Caco-2 (cell line): ENCODE measurements around the gene MXD1. TPM values are rescaled to one million over a fixed set of nuclear protein-coding genes. Genes with fewer than 3 reads are reported as not detected.
A peak's percentile ranks its signal among the peaks of the same experiment; 100 is the strongest.

ENCODE experiments used
- Bru-seq: library from RNA; stranded (reverse); fragments of 400-500 nt; gene quantifications from one replicate; lab custom pipeline; 2021; lab: Mats Ljungman, UMichigan
- BruChase-seq, 2 experiments: library from RNA; stranded (reverse); fragments of 400-500 nt; gene quantifications; one replicate each; lab custom pipeline; 2021; lab: Mats Ljungman, UMichigan
- BruUV-seq: library from RNA; stranded (reverse); fragments of 400-500 nt; replicated peaks from 2 replicates; lab custom pipeline; 2021; lab: Mats Ljungman, UMichigan
- CTCF ChIA-PET: fragments of 300-600 bp; sonication (Branson Sonifier 250); formaldehyde crosslinking; loops from one replicate; lab custom pipeline; 2022; ENCODE audit warnings: antibody characterized with exemption; lab: Charles Lee
- POLR2A ChIA-PET: fragments of 300-600 bp; sonication (Branson Sonifier 250); formaldehyde crosslinking; loops from one replicate; lab custom pipeline; 2022; ENCODE audit warnings: antibody characterized with exemption; lab: Charles Lee
- DNase-seq, 2 experiments: peaks; one replicate each; pipeline versions ENCODE4 v3.0.0 to v3.0.0-alpha.2; 2020 to 2022
- H3K27me3 ChIP-seq: replicated peaks from 2 replicates; pipeline ENCODE4 v1.6.0; 2011; ENCODE audit warnings: low read length; ENCODE audit not compliant: control insufficient read depth, insufficient read depth
- H3K36me3 ChIP-seq: 2 replicates; pipeline ENCODE4 v1.5.1; 2011; ENCODE audit warnings: low read length; ENCODE audit not compliant: control insufficient read depth, insufficient read depth
- H3K4me1 ChIP-seq: fragments of 250-450 bp; sonication (Bioruptor Pico); 2 replicates; pipeline ENCODE4 v1.5.1; 2020; ENCODE audit warnings: mild to moderate bottlenecking
- H3K4me3 ChIP-seq: 2 replicates; pipeline ENCODE4 v1.5.1; 2011; ENCODE audit warnings: low read depth, mild to moderate bottlenecking, control low read depth, low read length
- H3K9me3 ChIP-seq: fragments of 250-450 bp; sonication (Bioruptor Pico); 2 replicates; pipeline ENCODE4 v1.5.1; 2020; ENCODE audit warnings: mild to moderate bottlenecking, moderate library complexity
- H3K27ac Mint-ChIP-seq: one replicate; pipeline ENCODE4 v1.8.0; 2022; ENCODE audit warnings: mixed read lengths; ENCODE audit not compliant: unreplicated experiment
- H3K27me3 Mint-ChIP-seq: one replicate; pipeline ENCODE4 v1.8.0; 2022; ENCODE audit warnings: mixed read lengths; ENCODE audit not compliant: insufficient read depth, unreplicated experiment
- H3K36me3 Mint-ChIP-seq: one replicate; pipeline ENCODE4 v1.8.0; 2022; ENCODE audit warnings: mild to moderate bottlenecking, mixed read lengths; ENCODE audit not compliant: insufficient read depth, unreplicated experiment
- H3K4me1 Mint-ChIP-seq: one replicate; pipeline ENCODE4 v1.8.0; 2022; ENCODE audit warnings: low read depth, mixed read lengths; ENCODE audit not compliant: unreplicated experiment
- H3K4me3 Mint-ChIP-seq: one replicate; pipeline ENCODE4 v1.8.0; 2022; ENCODE audit warnings: mild to moderate bottlenecking, moderate library complexity, mixed read lengths; ENCODE audit not compliant: unreplicated experiment
- H3K9me3 Mint-ChIP-seq: one replicate; pipeline ENCODE4 v1.8.0; 2022; ENCODE audit warnings: mixed read lengths; ENCODE audit not compliant: unreplicated experiment
- CTCF ChIP-seq, 2 experiments: fragments of 200-600 bp in 1 of 2; IDR thresholded peaks; 1 replicate in 1 of 2; 2 replicates in 1 of 2; pipeline versions ENCODE4 v1.5.1 to v1.8.0; 2011 to 2022; ENCODE audit warnings: antibody characterized with exemption in 1 of 2, control low read depth in 1 of 2, inconsistent platforms in 1 of 2, low read depth in 1 of 2, low read length in 1 of 2, mild to moderate bottlenecking in 1 of 2, moderate library complexity in 1 of 2; ENCODE audit not compliant: insufficient read depth in 1 of 2, severe bottlenecking in 1 of 2, unreplicated experiment in 1 of 2
- intact Hi-C: fragments of 100-400 bp; cut with micrococcal nuclease; formaldehyde crosslinking; loops from one replicate; pipeline ENCODE4 v1.10.0; 2022; ENCODE audit not compliant: unreplicated experiment
- long read RNA-seq: library from polyadenylated mRNA; stranded (forward); transcript quantifications from one replicate; pipeline ENCODE4 v2.0.0, GENCODE V29; 2022
- total RNA-seq: library from RNA; stranded (reverse); gene quantifications from 2 replicates; pipeline ENCODE4 v1.2.3, GENCODE V29; 2022

MXD1 gene
- total RNA-seq (9.5 and 12.1 TPM in 2 replicates), Bru-seq, nascent RNA (percentile 76 among the genes with signal in this experiment), BruChase-seq, experiment 1, labeled RNA remaining after a 2-hour chase (percentile 76 among the genes with signal in this experiment), BruChase-seq, experiment 2, labeled RNA remaining after a 6-hour chase (percentile 63 among the genes with signal in this experiment)
- long read RNA-seq, full-length matches to known transcripts, result 5 of 10 reads
- long read RNA-seq, partial matches to known transcripts, result 1 of 10 reads
- long read RNA-seq, other reads (novel, unspliced or antisense), result 4 of 10 reads

- peak; percentile 37 to 47 for DNase-seq
- TF ChIP-seq CTCF (IDR thresholded peaks at IDR 0.05; ENCODE audit: insufficient read depth in 1 of 2, low read depth in 1 of 2, low read length in 1 of 2, severe bottlenecking in 1 of 2, unreplicated experiment in 1 of 2), result no peak
- H3K27me3 Mint-ChIP-seq, result no peaks in the 10 kb centered on the region
These were observed at the start of gene MXD1 for GRCh38 chr2:69914950-69915945. TSS of gene MXD1 (plus strand) at chr2:69915109. CDS start at chr2:69915331, 222 bp downstream.

GRCh38 chr2:69888451-69888850, 26.5 kb upstream of the MXD1 start:
- Mint-ChIP-seq H3K4me1 (no peaks in the 10 kb centered on the region), H3K27ac (no peak overlapping the region), H3K36me3 (no peaks in the 10 kb centered on the region), H3K4me3 (no peak overlapping the region), H3K9me3 (no peaks in the 10 kb centered on the region), H3K27me3 (no peaks in the 10 kb centered on the region)
- intact Hi-C loops, result no loop called here
- TF ChIP-seq CTCF (IDR thresholded peaks at IDR 0.05; ENCODE audit: insufficient read depth in 1 of 2, low read depth in 1 of 2, low read length in 1 of 2, severe bottlenecking in 1 of 2, unreplicated experiment in 1 of 2), result no peak
- no peaks in the 10 kb centered on the region for H3K36me3 ChIP-seq
- DNase-seq, result no peak
- BruUV-seq, result no TSS peak
- H3K9me3 ChIP-seq, result no peaks in the 10 kb centered on the region
- H3K4me3 ChIP-seq, result no peak overlapping the region
- H3K4me1 ChIP-seq, result no peaks in the 10 kb centered on the region
- POLR2A ChIA-PET, result no interaction called here
- CTCF ChIA-PET, result no interaction called here
- no peaks in the 10 kb centered on the region for H3K27me3 ChIP-seq

More at GRCh38 chr2:69914950-69915945, at the start of gene MXD1:
- Histone ChIP-seq H3K36me3 (no peaks in the 10 kb centered on the region), H3K4me1 (no peaks in the 10 kb centered on the region), H3K27me3 (no peaks in the 10 kb centered on the region), H3K9me3 (no peaks in the 10 kb centered on the region), H3K4me3 (peak within 1 kb of the TSS; percentile 74)
- Mint-ChIP-seq H3K9me3 (no peaks in the 10 kb centered on the region), H3K36me3 (peaks cover 19% of the 10 kb centered on the region), H3K27ac (peak within 1 kb of the TSS; percentile 82), H3K4me1 (peaks cover 4% of the 10 kb centered on the region), H3K4me3 (peak within 1 kb of the TSS; percentile 82)
- ChIA-PET CTCF (interaction anchor here (0.6 to 4.4 kb wide), 20 partner anchors 9 to 276 kb away, joined by 3 to 69 read pairs (median 4); partner anchors contain the start of genes C2orf42 and SNRNP27), POLR2A (interaction anchor here (0.6 to 2.8 kb wide), 55 partner anchors 9 to 1153 kb away, joined by 3 to 58 read pairs (median 5); partner anchors contain the start of genes ANXA4, C2orf42, NAGK and PCYOX1)
- BruUV-seq, result no TSS peak
- intact Hi-C loops, result loop anchor here (1.0 to 2.0 kb wide), 7 partner anchors 19 to 333 kb away; partner anchors contain the start of gene TIA1

- no peak overlapping the region for H3K4me3 ChIP-seq
- no peaks in the 10 kb centered on the region for H3K27me3 ChIP-seq
- CTCF ChIA-PET, result no interaction called here
- no peaks in the 10 kb centered on the region for H3K9me3 ChIP-seq
- DNase-seq, result no peak
- no peaks in the 10 kb centered on the region for H3K9me3 Mint-ChIP-seq
- no peaks in the 10 kb centered on the region for H3K4me1 Mint-ChIP-seq
- H3K27me3 Mint-ChIP-seq, result no peaks in the 10 kb centered on the region
- BruUV-seq, result no TSS peak
- TF ChIP-seq CTCF (IDR thresholded peaks at IDR 0.05; ENCODE audit: insufficient read depth in 1 of 2, low read depth in 1 of 2, low read length in 1 of 2, severe bottlenecking in 1 of 2, unreplicated experiment in 1 of 2), result no peak
- intact Hi-C loops, result no loop called here
- POLR2A ChIA-PET, result no interaction called here
- no peaks in the 10 kb centered on the region for H3K4me1 ChIP-seq
- H3K36me3 Mint-ChIP-seq, result peaks cover 7% of the 10 kb centered on the region
- H3K4me3 Mint-ChIP-seq, result no peak overlapping the region
- H3K27ac Mint-ChIP-seq, result no peak overlapping the region
- no peaks in the 10 kb centered on the region for H3K36me3 ChIP-seq
These were observed 25.6 kb upstream of the MXD1 start for GRCh38 chr2:69889302-69889701.
